Stimulated activated CD8-positive, alpha-beta memory T cell treated with anti-CD3 and anti-CD28 coated beads, Interleukin-15, amount 100 ng/mL, for 1 hour (primary cell): ENCODE data around the gene UGGT2.
"Not testable (repeated sequence)": the region's sequence is repeated elsewhere in the genome, so short reads cannot be mapped to it uniquely, and the experiment has no call there.

Experiments
- DNase-seq: peaks from one replicate; pipeline ENCODE4 v3.0.0-alpha.2; 2020; ENCODE audit warnings: low read depth

Gene UGGT2, protein sequence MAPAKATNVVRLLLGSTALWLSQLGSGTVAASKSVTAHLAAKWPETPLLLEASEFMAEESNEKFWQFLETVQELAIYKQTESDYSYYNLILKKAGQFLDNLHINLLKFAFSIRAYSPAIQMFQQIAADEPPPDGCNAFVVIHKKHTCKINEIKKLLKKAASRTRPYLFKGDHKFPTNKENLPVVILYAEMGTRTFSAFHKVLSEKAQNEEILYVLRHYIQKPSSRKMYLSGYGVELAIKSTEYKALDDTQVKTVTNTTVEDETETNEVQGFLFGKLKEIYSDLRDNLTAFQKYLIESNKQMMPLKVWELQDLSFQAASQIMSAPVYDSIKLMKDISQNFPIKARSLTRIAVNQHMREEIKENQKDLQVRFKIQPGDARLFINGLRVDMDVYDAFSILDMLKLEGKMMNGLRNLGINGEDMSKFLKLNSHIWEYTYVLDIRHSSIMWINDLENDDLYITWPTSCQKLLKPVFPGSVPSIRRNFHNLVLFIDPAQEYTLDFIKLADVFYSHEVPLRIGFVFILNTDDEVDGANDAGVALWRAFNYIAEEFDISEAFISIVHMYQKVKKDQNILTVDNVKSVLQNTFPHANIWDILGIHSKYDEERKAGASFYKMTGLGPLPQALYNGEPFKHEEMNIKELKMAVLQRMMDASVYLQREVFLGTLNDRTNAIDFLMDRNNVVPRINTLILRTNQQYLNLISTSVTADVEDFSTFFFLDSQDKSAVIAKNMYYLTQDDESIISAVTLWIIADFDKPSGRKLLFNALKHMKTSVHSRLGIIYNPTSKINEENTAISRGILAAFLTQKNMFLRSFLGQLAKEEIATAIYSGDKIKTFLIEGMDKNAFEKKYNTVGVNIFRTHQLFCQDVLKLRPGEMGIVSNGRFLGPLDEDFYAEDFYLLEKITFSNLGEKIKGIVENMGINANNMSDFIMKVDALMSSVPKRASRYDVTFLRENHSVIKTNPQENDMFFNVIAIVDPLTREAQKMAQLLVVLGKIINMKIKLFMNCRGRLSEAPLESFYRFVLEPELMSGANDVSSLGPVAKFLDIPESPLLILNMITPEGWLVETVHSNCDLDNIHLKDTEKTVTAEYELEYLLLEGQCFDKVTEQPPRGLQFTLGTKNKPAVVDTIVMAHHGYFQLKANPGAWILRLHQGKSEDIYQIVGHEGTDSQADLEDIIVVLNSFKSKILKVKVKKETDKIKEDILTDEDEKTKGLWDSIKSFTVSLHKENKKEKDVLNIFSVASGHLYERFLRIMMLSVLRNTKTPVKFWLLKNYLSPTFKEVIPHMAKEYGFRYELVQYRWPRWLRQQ (N-terminal part only)

DNA sequence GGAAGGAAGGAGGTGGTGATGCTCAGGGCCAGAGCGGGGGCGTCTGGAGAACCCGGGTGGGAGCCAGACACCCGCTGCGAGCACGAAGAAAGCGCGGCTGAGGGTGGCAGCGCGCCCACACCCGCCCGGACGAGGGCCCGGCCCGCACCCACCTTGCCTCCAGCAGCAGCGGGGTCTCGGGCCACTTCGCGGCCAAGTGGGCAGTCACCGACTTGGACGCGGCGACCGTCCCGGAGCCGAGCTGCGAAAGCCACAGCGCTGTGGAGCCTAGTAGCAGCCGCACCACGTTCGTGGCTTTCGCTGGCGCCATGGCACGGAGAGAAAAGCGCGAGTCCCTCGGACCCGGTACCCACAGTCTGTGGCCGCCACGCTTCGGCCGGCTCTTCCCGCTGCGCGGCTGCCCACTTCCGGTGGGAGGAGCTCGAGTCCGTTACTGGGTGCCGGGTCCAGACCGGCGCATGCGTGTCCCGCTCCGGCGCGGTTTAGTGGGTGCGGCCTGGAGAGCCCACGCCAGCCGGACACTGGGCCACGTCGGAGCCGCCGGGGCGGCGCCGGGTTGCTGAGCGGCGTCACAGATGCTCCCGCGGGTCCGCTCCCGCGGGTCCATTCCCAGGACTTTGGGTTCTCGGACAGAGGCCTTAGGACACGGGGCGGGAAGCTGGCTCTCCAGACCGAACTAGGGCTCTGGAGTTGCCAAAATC is at the start of gene UGGT2:
Gene UGGT2, minus strand, starts transcription at position 399 of the 701 bp plus-strand sequence. Its CDS starts 89 bp downstream, at position 310.
- DNase-seq: no peak

DNA sequence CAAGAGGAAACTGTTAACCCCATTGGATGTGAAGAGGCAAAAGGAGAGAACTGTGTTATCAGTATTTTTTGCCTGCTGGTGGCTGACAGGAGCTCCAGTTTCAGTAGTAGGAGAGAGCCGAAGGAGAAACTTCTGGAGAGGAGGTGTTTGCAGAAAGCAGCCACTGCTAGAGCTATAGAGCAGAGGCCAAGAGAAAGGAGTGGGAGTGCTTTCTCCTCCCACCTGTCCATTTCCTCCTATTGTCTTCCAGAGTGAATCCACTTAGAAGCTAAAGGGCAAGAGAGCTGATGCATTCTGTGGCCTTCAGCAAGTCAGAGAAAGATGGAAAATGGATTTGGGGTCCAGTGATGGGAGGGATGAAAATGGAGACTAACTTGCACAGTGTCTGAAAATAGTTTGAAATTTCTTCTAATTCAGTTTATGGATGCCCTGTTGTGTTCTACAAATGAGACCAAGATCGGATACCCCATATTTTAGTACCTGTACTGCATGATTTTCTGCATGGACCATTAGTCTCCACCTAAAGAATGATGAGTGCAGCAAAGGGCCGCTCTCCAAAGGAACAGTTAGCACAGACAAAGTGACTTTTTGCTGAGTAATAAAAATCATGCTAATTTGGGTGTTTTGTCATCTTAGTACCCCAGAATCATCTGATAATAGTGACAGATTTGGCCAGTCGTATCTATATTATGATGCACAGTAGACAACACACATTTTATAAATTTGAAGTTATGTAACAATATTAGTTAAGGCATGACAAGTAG is 47.4 kb upstream of the UGGT2 start:
- no peak for DNase-seq

DNA sequence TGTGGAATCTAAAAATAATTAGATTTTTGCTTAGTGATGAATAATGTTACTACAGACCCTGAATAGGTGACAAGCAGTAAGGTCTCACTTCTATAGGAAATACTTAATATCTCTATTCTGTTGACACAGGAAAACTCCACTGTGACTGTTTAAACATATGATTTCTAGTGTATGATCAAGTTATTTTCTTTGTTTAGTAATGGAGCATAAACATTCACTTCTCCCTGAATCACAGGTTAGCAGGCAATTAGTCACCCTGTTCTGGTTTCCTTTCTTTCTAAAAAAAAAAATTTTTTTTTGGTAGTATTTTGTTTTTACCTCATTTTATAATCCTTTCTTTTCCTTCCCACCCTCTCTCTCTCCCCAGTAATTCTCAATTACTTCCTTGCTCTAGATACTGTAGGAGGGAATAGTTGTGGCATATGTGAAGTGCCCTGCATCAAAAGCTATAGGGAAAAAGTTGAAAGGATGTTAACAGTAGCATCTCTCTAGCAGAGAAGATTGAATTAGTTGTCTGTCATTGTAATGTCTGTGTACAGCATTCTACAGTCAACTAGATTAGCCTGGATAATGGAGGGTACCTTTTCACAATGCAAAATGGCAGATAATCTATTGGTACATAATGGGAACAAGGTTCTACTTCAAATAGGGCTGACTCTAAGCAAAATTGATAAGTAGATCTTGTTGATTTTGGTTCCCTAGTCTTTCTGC is 40.2 kb upstream of the UGGT2 start:
- DNase-seq: no peak

DNA sequence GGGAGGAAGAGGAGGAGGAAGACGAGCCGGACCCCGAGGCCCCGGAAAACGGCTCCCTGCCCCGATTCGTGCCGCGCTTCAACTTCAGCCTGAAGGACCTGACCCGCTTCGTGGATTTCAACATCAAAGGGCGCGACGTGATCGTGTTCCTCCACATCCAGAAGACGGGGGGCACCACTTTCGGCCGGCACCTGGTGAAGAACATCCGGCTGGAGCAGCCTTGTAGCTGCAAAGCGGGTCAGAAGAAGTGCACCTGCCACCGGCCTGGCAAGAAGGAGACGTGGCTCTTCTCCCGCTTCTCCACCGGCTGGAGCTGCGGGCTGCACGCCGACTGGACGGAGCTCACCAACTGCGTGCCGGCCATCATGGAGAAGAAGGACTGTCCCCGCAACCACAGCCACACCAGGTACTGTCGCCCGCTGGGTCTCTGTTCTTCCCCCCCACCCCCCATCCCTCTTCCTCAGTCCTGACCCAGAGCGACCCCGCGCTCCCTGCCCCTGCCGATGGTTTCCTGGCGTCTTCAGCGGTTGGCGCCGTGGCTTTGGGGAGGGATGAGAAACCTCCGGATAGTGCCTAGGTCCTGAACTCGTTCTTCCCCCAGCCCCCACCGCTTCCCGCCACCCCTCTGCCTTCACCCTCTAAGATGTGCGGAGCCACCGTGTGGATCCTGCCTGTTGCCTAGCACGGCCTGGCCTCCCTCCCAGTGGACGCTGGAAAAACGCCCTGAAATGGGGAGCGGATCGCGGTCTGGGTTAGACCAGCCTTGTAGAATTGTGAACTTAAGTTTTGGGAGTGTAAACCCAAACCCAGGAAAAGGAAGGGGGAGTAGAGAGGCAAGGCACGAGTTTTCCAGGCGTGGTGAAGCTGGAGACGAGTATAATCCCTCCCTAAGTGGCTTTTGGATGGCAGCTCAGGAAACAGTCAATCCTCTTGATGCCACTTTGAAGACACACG is 38.2 kb upstream of the UGGT2 start:
- no peak for DNase-seq

DNA sequence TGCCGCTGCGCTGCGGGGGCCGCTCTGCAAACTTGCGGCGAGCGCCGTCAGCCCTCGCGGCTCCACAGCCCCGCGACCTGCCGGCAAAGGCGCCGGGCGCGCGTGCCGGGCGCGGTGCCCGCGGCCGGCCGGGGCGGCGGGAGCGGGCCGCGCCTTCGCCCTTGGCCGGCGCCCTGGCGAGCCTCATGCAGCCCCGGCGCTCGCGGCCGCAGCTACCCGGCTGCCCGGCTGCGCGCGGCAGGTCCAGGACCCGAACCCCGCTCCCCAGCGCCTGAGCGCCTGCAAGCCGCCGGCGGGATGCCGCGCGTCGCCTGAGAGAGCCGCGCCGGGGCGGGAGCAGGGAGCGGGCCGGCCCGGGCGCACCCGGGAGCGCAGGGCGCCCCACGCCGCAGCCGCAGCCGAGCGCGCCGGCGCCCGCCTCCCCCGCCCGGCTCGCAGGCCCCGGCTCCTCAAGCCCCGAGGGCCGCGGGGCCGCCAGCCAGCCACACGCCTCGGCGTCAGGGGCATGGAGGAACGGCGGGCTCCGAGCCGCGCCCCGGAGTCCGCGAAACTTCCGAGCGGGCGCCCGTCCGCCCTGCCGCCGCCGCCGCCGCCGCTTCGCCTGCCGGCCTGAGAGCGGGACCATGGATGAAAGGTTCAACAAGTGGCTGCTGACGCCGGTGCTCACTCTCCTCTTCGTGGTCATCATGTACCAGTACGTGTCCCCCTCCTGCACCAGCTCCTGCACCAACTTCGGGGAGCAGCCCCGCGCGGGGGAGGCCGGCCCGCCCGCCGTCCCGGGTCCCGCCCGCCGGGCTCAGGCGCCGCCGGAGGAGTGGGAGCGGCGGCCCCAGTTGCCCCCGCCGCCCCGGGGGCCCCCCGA is 37.3 kb upstream of the UGGT2 start:
- DNase-seq: no peak

DNA sequence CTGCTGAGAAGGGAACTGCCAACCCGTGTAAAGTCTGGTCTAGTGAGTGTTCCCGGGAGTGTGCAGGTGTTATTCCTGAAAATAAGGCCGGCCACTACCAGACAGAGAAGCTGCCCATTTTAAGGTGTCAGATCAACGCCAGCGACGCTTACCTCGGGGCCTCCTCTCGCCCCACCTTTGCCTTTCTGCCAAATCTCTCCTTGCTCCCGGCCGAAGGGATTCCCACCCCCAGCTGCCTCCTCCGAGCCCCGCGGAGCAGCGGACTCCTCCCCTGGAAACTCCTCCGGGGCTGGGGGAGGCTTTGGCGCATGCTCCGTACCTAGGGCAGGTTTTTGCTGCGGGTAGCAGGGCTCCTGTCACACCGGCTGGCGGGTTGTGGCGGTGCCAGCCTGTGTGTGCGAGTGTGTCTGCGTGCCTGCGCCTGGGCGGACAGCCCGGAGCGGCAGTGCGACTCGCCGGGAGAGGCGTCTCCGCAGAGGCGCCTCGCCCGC is 36.6 kb upstream of the UGGT2 start, which contains the start of gene HS6ST3:
Gene HS6ST3, plus strand, starts transcription at position 359 of the 491 bp plus-strand sequence.
- no peak for DNase-seq

DNA sequence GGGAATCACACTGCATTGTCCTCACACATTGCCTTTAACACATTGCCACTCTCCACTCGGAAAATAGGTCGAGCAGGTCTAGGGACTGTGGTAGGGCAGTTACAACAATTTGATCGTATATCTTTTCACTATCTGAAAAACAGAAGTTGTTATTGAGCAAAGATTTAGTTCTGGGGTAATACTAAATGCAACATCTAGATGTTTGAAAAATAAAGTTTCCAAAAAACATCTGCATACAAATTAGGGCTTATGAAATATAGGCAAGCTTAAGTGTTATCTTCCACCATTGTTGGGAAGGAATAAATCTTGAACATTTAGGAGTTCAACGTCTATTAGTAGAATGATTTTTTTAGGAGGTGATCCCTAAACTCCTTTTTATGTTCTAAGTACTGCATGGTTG is 35.9 kb upstream of the UGGT2 start:
- DNase-seq: no peak

DNA sequence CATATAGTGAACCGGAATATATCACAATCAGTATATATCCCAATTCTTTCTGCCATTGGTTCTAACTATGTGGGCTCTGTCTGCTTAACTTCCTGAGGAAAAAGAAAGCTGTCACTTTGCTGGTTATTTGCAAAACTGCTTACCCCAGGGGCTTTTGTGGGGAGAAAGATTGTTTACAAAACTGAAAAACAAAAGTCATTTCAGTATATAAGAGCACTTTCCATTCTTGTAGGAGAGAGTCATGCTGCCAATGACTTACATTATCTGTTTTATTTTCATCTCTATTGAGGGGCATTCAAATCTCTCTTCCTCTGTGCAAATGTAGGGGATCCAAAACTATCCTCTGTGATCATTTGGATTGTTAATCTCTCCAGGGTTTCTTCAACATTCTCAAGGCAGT is 33.5 kb upstream of the UGGT2 start:
- no peak for DNase-seq

DNA sequence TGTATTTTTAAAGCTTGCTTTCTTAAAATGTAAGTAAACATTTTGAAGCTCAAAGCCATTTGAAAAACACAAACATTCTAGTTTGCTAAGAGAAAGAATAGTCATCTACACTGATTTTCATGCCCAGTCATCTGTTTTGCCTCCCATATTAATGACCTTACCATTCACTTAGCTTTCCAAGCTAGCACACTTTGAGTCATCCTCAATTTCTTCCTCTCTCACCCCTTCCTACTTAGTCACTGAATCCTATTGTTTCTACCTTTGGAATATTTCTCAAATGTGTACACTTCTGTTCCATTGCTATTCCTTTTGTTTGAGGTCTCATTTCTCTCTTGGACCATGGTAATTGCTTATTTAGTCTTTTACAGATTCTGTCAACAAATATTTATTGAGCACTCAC is 29.4 kb upstream of the UGGT2 start:
- DNase-seq: no peak

DNA sequence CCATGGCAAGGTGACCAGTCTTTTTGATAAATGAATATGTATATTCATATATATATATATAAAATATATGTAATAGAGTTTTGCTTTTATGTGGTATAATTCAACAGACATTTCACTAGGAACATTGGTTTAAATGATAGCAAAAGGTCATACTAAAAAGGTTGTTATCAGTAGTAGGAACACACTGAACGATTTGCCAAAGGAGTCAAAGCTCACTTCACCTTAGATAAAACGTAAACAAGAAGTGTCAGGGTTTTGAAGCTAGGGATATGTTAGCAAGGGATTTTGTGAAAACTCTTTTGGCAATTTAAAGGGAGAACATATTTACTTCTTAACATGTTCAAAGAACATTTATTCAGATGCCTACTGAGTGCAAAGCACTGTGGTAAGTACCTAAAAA is 28.7 kb upstream of the UGGT2 start:
- no peak for DNase-seq

DNA sequence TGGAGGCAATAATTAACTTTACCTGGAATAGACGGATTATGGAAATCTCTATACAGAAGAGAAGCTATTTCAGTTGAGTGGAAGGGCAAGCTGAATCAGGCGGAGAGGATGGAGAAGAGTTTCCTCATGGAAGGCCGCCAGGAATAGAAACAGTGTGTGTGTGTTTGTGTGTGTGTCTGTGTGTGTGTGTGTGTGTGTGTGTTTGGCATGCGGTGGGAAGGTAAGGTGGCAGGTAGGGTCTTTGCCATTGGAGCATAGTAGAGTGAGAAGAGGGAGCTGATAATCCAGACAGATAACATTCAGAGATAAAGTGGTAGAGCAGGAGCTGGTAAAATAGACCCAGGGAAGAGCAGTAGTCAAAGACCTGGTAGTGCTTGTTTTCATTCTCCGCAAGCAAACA is 27.5 kb upstream of the UGGT2 start:
- no peak for DNase-seq

DNA sequence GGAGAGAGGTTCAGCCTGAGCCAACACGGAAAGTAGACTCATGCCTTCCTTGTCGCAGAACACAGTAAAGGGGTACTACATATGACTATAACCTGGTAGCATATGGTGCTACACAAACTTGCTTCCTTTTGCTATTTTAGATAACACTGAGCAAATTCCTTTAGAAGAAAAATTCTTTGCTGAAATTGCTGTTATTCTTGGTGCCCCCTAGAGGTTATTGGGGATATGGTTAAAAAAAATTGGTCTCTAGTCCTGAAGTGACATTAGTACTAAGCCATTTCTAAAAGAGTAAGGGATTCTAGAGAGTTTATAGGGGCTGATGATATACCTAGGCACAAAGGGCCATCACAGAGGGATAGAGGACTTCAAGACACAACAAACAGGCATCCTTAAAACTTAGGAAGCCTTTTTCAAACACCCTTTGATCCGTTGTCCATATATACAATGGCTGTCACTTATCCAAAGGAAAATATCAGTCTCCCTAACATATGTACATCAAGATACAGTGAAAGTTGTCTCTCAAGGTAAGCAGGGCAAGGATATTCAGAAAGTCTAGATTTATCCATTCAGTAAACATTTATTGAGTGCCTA is 22.8 kb upstream of the UGGT2 start:
- no peak for DNase-seq

DNA sequence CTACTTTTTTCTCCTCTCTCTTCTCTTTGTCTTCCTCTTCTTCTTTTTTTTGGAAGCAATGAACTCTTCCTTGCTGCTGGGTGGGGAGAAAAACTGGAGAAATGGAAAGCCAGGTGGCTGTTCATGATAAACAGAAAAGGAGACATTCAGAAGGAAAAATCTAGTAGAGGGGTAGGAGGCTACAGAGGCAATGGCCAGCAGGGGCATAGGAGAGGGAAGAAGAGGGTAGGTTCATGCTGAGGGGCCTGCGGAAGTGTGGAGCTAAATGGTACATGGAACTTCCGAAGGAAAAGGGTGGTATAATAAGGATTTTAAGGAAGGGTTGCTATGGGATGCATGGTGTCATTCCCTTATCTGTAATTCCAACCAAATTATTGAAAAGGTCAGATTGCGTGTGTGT is 19.2 kb upstream of the UGGT2 start:
- DNase-seq: no peak

DNA sequence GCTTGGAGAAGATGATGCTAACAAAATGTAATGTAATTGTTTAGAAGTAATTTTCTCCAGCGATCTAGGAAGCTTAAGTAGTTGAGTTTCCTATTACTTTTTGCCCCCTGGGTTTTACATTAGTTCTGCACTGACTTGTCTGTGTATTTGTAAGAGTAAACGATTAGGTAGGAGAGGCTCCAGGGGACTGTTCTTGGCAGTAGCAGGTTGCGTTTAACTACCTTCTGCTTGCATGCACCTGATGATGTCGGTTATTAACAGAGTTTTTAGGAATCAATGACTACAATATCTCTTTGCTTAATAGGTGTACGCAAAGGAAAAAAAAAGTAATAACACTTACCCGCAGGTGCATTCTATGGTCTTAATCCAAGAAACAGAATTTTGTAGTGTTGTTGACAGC is 18.3 kb upstream of the UGGT2 start:
- no peak for DNase-seq

DNA sequence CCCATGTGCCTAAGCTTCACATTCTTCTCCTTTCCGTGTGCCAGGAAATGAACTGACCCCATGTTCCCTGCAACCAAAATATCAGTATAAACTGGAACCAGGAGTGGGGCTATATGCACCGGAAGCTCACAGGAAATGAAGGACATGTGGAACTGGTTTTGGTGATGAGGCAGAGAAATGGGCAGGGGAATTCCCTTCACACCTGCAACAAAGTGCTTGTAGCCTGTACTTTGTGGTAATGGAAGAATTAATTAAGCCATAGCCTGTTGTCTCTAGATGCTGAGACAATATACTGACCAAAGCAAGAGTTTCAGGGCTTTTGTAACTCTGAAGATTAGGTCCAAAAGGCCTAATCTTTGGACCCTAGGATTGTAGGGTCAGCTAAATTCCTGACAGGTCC is 15.5 kb upstream of the UGGT2 start:
- DNase-seq: no peak

DNA sequence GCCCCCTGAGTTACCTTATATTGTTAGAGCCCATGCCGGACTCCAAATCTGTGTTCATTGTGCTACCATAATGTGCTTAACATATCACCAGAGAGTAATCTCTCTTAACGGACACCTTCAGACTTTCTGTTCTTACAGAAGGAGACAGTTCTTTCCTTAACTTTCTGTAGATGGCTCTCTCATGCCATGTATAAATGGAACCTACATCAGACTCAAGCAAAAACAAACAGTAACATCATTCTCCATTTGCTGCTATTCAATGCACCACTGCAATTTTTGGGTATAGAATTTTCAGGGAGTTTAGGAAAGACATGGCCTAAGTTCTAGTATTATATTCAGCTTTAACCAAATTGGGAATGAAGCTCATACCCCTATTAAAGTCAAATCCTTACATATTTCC is 12.6 kb upstream of the UGGT2 start:
- DNase-seq: no peak

DNA sequence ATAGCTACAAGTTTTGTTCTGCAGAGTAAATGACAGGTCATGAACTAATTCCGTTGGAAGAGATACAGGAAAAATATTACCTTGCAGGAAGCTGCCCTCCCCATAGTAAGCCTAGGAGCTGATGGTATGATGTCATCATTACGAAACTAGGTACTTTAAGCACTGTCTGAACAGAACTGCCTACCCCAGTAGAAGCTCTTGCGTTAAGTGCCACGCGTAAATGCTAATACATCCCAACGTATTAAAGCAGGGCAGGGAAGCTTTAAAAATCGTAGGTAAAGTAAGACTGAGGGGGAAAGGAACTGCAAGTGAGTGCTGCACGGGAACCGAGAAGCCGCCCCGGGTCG is 572 bp downstream of the UGGT2 start:
- no peak for DNase-seq

DNA sequence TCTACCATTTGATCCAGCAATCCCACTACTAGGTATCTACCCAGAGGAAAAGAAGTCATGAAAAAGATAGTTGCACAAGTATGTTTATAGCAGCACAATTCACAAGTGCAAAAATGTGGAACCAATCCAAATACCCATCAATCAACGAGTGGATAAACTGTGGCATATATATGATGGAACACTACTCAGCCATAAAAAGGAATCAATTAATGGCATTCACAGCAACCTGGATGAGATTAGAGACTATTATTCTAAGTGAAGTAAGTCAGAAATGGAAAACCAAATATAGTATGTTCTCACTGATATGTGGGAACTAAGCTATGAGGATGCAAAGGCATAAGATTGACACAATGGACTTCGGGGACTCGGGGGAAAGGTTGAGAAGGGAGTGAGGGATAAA is 1.3 kb downstream of the UGGT2 start:
- not testable (repeated sequence) for DNase-seq
